Measurements from ENCODE around the gene C11orf87. TPM values are rescaled to one million over a fixed set of nuclear protein-coding genes. Genes with fewer than 3 reads are reported as not detected.

The C11orf87 gene
- total RNA-seq, 4 donors from 2014 or later: not detected

GRCh38 chr11:109378034-109378433 lies 44.0 kb upstream of the C11orf87 start:
- H3K36me3 ChIP-seq: no peaks in the 10 kb centered on the region
- TF ChIP-seq POLR2A (IDR thresholded peaks at IDR 0.05; ENCODE audit: low read depth) (no peak), POLR2AphosphoS5 (IDR thresholded peaks at IDR 0.05) (no peak), CTCF (IDR thresholded peaks at IDR 0.05) (no peak), EP300 (IDR thresholded peaks at IDR 0.05) (no peak)
- H3K27ac ChIP-seq (replicated peaks in 1 of 4): no peak overlapping the region
- no peaks in the 10 kb centered on the region for H3K27me3 ChIP-seq
- H3K4me3 ChIP-seq: no peak overlapping the region
- H3K4me1 ChIP-seq: peaks cover 0 to 15% (median 7%) of the 10 kb centered on the region in 4 donors
- intact Hi-C loops (cut with DNase I): no loop called here
- DNase-seq (ENCODE audit: extremely low spot score): no peak
- no peaks in the 10 kb centered on the region for H3K9me3 ChIP-seq

- DNase-seq (ENCODE audit: extremely low spot score): no peak
- Histone ChIP-seq H3K27ac (replicated peaks in 1 of 4) (no peak overlapping the region), H3K4me3 (no peak overlapping the region), H3K4me1 (no peaks in the 10 kb centered on the region), H3K36me3 (no peaks in the 10 kb centered on the region), H3K27me3 (no peaks in the 10 kb centered on the region), H3K9me3 (no peaks in the 10 kb centered on the region)
- intact Hi-C loops (cut with DNase I): no loop called here
- WGBS: 66% methylated on average over 1 of the region's 1 CpG
- TF ChIP-seq POLR2AphosphoS5 (IDR thresholded peaks at IDR 0.05): no peak
- TF ChIP-seq CTCF (IDR thresholded peaks at IDR 0.05): no peak
These were observed 38.7 kb upstream of the C11orf87 start for GRCh38 chr11:109383306-109383705.

GRCh38 chr11:109384873-109385272 lies 37.1 kb upstream of the C11orf87 start:
- intact Hi-C loops (cut with DNase I): no loop called here
- Histone ChIP-seq H3K27me3 (no peaks in the 10 kb centered on the region), H3K9me3 (no peaks in the 10 kb centered on the region), H3K4me3 (no peak overlapping the region), H3K4me1 (no peaks in the 10 kb centered on the region), H3K36me3 (no peaks in the 10 kb centered on the region), H3K27ac (replicated peaks in 1 of 4) (no peak overlapping the region)
- DNase-seq (ENCODE audit: extremely low spot score): no peak
- TF ChIP-seq CTCF (IDR thresholded peaks at IDR 0.05) (no peak), POLR2A (IDR thresholded peaks at IDR 0.05; ENCODE audit: low read depth) (no peak), EP300 (IDR thresholded peaks at IDR 0.05) (no peak), POLR2AphosphoS5 (IDR thresholded peaks at IDR 0.05) (no peak)
- 73% methylated on average over 1 of the region's 1 CpG for WGBS

- H3K4me1 ChIP-seq: no peaks in the 10 kb centered on the region
- no peak overlapping the region for H3K4me3 ChIP-seq
- intact Hi-C loops (cut with DNase I): no loop called here
- H3K27me3 ChIP-seq: no peaks in the 10 kb centered on the region
- no peaks in the 10 kb centered on the region for H3K9me3 ChIP-seq
- no peaks in the 10 kb centered on the region for H3K36me3 ChIP-seq
- WGBS: 47% methylated on average over 3 of the region's 3 CpGs
- H3K27ac ChIP-seq (replicated peaks in 1 of 4): no peak overlapping the region
- TF ChIP-seq CTCF (IDR thresholded peaks at IDR 0.05) (no peak), EP300 (IDR thresholded peaks at IDR 0.05) (no peak), POLR2AphosphoS5 (IDR thresholded peaks at IDR 0.05) (no peak), POLR2A (IDR thresholded peaks at IDR 0.05; ENCODE audit: low read depth) (no peak)
- no peak for DNase-seq (ENCODE audit: extremely low spot score)
These were observed 33.0 kb upstream of the C11orf87 start for GRCh38 chr11:109388982-109389381.

- TF ChIP-seq EP300 (IDR thresholded peaks at IDR 0.05): no peak
- no peak for TF ChIP-seq POLR2AphosphoS5 (IDR thresholded peaks at IDR 0.05)
- no peak for TF ChIP-seq POLR2A (IDR thresholded peaks at IDR 0.05; ENCODE audit: low read depth)
- TF ChIP-seq CTCF (IDR thresholded peaks at IDR 0.05): no peak
- intact Hi-C loops (cut with DNase I): no loop called here
- Histone ChIP-seq H3K9me3 (no peaks in the 10 kb centered on the region), H3K4me1 (no peaks in the 10 kb centered on the region), H3K36me3 (no peaks in the 10 kb centered on the region), H3K4me3 (no peak overlapping the region), H3K27ac (replicated peaks in 1 of 4) (no peak overlapping the region), H3K27me3 (no peaks in the 10 kb centered on the region)
- WGBS: 86% methylated on average over 2 of the region's 2 CpGs
- no peak for DNase-seq (ENCODE audit: extremely low spot score)
These were observed 31.2 kb upstream of the C11orf87 start for GRCh38 chr11:109390752-109391151.

All from esophagus muscularis mucosa (tissue), 4 donors.